CD4-positive, alpha-beta memory T cell (primary cell): ENCODE results near the gene SERGEF. TPM values are rescaled to one million over a fixed set of nuclear protein-coding genes. Genes with fewer than 3 reads are reported as not detected.

Experiments used
- CTCF ChIA-PET: fragments of 350-600 bp; sonication (Branson Sonifier 250); formaldehyde crosslinking; loops from one replicate; lab custom pipeline; 2021; ENCODE audit warnings: inconsistent platforms; ENCODE audit not compliant: partially characterized antibody; lab: Charles Lee
- POLR2A ChIA-PET: fragments of 350-600 bp; sonication (Branson Sonifier 250); formaldehyde crosslinking; loops from one replicate; lab custom pipeline; 2021; ENCODE audit not compliant: partially characterized antibody; lab: Charles Lee
- DNase-seq, 5 donors: peaks; one replicate each; pipeline versions ENCODE4 v3.0.0 to v3.0.0-alpha.2; 2020 to 2022; ENCODE audit warnings: mixed read lengths in 1 of 5
- H3K27ac ChIP-seq: one replicate; pipeline ENCODE4 v1.7.0; 2013; ENCODE audit warnings: low read depth, low read length
- H3K27me3 ChIP-seq: 2 replicates; pipeline ENCODE4 v1.7.0; 2013; ENCODE audit warnings: mild to moderate bottlenecking, low read length, moderate library complexity; ENCODE audit not compliant: insufficient read depth
- H3K36me3 ChIP-seq: 2 replicates; pipeline ENCODE4 v1.7.0; 2013; ENCODE audit warnings: mild to moderate bottlenecking, low read length, moderate library complexity; ENCODE audit not compliant: insufficient read depth
- H3K4me1 ChIP-seq: 2 replicates; pipeline ENCODE4 v1.7.0; 2013; ENCODE audit warnings: mild to moderate bottlenecking, low read length, moderate library complexity; ENCODE audit not compliant: insufficient read depth
- H3K4me3 ChIP-seq, 2 donors: one replicate each; pipeline ENCODE4 v1.7.0; 2013; ENCODE audit warnings: low read length in 2 of 2, mild to moderate bottlenecking in 1 of 2
- H3K9me3 ChIP-seq, 2 donors: one replicate each; pipeline ENCODE4 v1.7.0; 2013; ENCODE audit warnings: low read length in 2 of 2, control low read depth in 1 of 2; ENCODE audit not compliant: control insufficient read depth in 1 of 2
- H3K27ac Mint-ChIP-seq, 7 donors: one replicate each; pipeline ENCODE4 v1.8.0; 2020 to 2021; ENCODE audit warnings: mixed read lengths in 7 of 7, mild to moderate bottlenecking in 6 of 7, inconsistent platforms in 3 of 7, moderate library complexity in 3 of 7
- H3K27me3 Mint-ChIP-seq, 2 donors: one replicate each; pipeline ENCODE4 v1.8.0; 2020 to 2021; ENCODE audit warnings: mixed read lengths in 2 of 2
- H3K36me3 Mint-ChIP-seq, 2 donors: one replicate each; pipeline ENCODE4 v1.8.0; 2020 to 2021; ENCODE audit warnings: mixed read lengths in 2 of 2, inconsistent platforms in 1 of 2, mild to moderate bottlenecking in 1 of 2
- H3K4me1 Mint-ChIP-seq, 4 donors: one replicate each; pipeline ENCODE4 v1.8.0; 2020 to 2021; ENCODE audit warnings: mixed read lengths in 4 of 4, mild to moderate bottlenecking in 1 of 4
- H3K4me3 Mint-ChIP-seq, 8 donors: one replicate each; pipeline ENCODE4 v1.8.0; 2020 to 2021; ENCODE audit warnings: mixed read lengths in 8 of 8, mild to moderate bottlenecking in 7 of 8, moderate library complexity in 6 of 8, inconsistent platforms in 3 of 8
- H3K9me3 Mint-ChIP-seq, 8 donors: one replicate each; pipeline ENCODE4 v1.8.0; 2020 to 2021; ENCODE audit warnings: mixed read lengths in 8 of 8, mild to moderate bottlenecking in 5 of 8, inconsistent platforms in 3 of 8, moderate library complexity in 1 of 8
- intact Hi-C: fragments of 100-400 bp; cut with micrococcal nuclease; formaldehyde crosslinking; loops from one replicate; pipeline ENCODE4 v1.15.1; 2023
- polyA plus RNA-seq, 2 donors: library from polyadenylated mRNA; unstranded; fragments of 300-500 nt; fragmentation: Illumina TruSeq; gene quantifications; one replicate each; pipeline ENCODE4 v1.2.3, GENCODE V29; 2021
- total RNA-seq, 2 experiments: library from RNA; stranded (reverse); gene quantifications; one replicate each; pipeline ENCODE4 v1.2.3, GENCODE V29; 2021

SERGEF gene
- total and polyA plus RNA-seq, 4 experiments from 2014 or later = 46.2 to 82.7 (median 63.7) TPM

DNA sequence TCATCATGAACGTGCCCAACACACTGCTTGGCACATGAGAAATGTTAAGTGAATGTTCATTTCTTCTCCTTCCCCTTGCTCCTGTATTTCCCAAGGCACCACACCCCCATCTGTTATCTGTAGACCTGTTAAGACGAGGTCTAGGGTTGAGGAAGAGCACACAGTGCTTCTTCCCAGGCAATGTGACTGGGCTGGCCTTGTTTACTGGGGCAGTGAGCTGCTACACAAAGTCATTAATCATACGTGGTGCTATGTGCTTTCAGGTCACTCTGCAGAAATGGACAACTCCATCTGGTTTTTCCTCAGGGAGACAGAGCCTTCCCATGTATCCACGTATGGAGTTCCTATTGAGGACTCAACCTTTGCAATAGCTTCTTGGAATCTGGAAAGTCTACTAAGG lies 159.6 kb downstream of the SERGEF start:
- H3K36me3 ChIP-seq = no peaks in the 10 kb centered on the region
- no peak for DNase-seq
- Mint-ChIP-seq H3K36me3 (peaks cover 18 to 56% of the 10 kb centered on the region in 2 donors), H3K9me3 (no peaks in the 10 kb centered on the region), H3K27ac (no peak overlapping the region), H3K4me3 (no peak overlapping the region), H3K4me1 (peaks cover 0 to 19% (median 10%) of the 10 kb centered on the region in 4 donors), H3K27me3 (no peaks in the 10 kb centered on the region)
- no peak overlapping the region for H3K27ac ChIP-seq
- POLR2A ChIA-PET = no interaction called here
- H3K4me1 ChIP-seq = no peaks in the 10 kb centered on the region
- no peak overlapping the region for H3K4me3 ChIP-seq
- no peaks in the 10 kb centered on the region for H3K9me3 ChIP-seq
- H3K27me3 ChIP-seq = no peaks in the 10 kb centered on the region
- CTCF ChIA-PET = interaction anchor here (2.1 kb wide), 1 partner anchor 11 kb away, joined by 6 read pairs; no protein-coding TSS in a partner anchor
- intact Hi-C loops = no loop called here

DNA sequence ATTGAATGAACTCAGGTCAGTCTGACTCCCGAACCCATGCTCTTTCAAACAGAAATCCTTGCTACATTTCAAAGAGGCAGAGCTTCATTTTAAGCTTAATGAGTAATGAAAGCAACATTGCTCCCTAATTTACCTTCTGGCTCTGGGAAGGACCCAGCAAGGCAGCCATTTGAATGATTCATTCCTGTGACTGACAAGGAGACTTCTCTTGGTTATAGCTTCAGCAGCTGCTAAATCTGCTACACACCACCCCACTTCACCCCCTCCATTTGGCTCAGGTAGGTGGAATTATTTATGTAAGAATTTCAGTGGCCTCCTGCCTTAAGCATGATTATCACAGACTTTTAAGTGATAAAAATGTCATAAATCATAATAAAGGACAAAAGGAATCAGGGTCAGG lies 160.6 kb downstream of the SERGEF start:
- DNase-seq = no peak
- intact Hi-C loops = no loop called here
- CTCF ChIA-PET = interaction anchor here (0.7 kb wide), 1 partner anchor 12 kb away, joined by 3 read pairs; no protein-coding TSS in a partner anchor
- Mint-ChIP-seq H3K27me3 (no peaks in the 10 kb centered on the region), H3K4me3 (no peak overlapping the region), H3K27ac (no peak overlapping the region), H3K36me3 (peaks cover 17 to 50% of the 10 kb centered on the region in 2 donors), H3K4me1 (peaks cover 0 to 10% (median 6%) of the 10 kb centered on the region in 4 donors), H3K9me3 (no peaks in the 10 kb centered on the region)
- Histone ChIP-seq H3K9me3 (no peaks in the 10 kb centered on the region), H3K27ac (no peak overlapping the region), H3K4me1 (no peaks in the 10 kb centered on the region), H3K4me3 (no peak overlapping the region), H3K27me3 (no peaks in the 10 kb centered on the region), H3K36me3 (no peaks in the 10 kb centered on the region)
- POLR2A ChIA-PET = no interaction called here

DNA sequence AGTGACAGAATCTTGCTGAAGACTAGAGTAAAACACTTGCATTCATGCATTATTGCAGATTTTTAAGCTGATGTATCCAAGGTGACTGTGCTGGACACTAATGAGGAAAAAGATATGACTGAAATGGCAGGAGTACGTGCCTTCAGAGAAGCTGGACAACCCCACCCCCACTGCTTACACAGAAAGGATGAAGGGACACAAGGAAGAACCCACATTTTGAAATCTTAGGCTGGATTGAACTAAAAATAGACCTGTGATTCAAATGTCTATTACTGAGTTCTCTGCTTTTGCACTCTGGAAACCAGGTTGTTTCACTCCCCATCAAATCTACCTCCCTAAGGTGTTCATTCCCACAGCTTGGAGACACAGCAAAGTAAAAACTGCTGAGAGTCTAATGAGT lies 161.2 kb downstream of the SERGEF start:
- Histone ChIP-seq H3K36me3 (no peaks in the 10 kb centered on the region), H3K4me3 (no peak overlapping the region), H3K4me1 (no peaks in the 10 kb centered on the region), H3K27me3 (no peaks in the 10 kb centered on the region), H3K27ac (no peak overlapping the region), H3K9me3 (no peaks in the 10 kb centered on the region)
- no peak for DNase-seq
- peaks cover 20 to 50% of the 10 kb centered on the region in 2 donors for H3K36me3 Mint-ChIP-seq
- no peaks in the 10 kb centered on the region for H3K9me3 Mint-ChIP-seq
- no peak overlapping the region for H3K27ac Mint-ChIP-seq
- H3K27me3 Mint-ChIP-seq = no peaks in the 10 kb centered on the region
- intact Hi-C loops = no loop called here
- ChIA-PET CTCF (interaction anchor here (0.7 kb wide), 1 partner anchor 12 kb away, joined by 3 read pairs; no protein-coding TSS in a partner anchor), POLR2A (no interaction called here)
- peaks cover 0 to 8% (median 6%) of the 10 kb centered on the region in 4 donors for H3K4me1 Mint-ChIP-seq
- no peak overlapping the region for H3K4me3 Mint-ChIP-seq

DNA sequence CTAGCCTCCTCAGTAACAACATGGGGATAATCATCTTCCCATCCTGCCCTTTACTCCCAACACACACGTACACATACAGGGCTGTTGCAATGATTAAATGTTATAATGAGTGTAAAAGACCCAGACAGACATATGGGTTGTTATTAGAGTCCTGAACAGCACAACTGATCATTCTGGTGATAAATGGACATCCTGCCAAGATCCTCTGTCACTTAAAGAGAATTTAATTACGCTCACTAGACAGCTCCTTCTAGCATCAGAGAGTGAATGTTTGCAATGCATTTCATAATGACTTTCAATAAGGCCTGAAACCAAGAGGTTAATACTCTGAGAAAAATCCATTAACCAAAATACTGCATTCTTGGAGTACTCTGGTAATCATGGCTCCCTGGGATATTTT lies 162.5 kb downstream of the SERGEF start:
- H3K27ac Mint-ChIP-seq = no peak overlapping the region
- intact Hi-C loops = no loop called here
- H3K27me3 ChIP-seq = no peaks in the 10 kb centered on the region
- POLR2A ChIA-PET = no interaction called here
- H3K4me1 ChIP-seq = no peaks in the 10 kb centered on the region
- H3K36me3 ChIP-seq = no peaks in the 10 kb centered on the region
- no peaks in the 10 kb centered on the region for H3K9me3 ChIP-seq
- no peak overlapping the region for H3K27ac ChIP-seq
- CTCF ChIA-PET = no interaction called here
- no peaks in the 10 kb centered on the region for H3K27me3 Mint-ChIP-seq
- no peak overlapping the region for H3K4me3 Mint-ChIP-seq
- H3K4me3 ChIP-seq = no peak overlapping the region
- H3K36me3 Mint-ChIP-seq = peaks cover 29 to 52% of the 10 kb centered on the region in 2 donors
- peaks cover 0 to 4% (median 0%) of the 10 kb centered on the region in 4 donors for H3K4me1 Mint-ChIP-seq
- no peaks in the 10 kb centered on the region for H3K9me3 Mint-ChIP-seq
- no peak for DNase-seq

DNA sequence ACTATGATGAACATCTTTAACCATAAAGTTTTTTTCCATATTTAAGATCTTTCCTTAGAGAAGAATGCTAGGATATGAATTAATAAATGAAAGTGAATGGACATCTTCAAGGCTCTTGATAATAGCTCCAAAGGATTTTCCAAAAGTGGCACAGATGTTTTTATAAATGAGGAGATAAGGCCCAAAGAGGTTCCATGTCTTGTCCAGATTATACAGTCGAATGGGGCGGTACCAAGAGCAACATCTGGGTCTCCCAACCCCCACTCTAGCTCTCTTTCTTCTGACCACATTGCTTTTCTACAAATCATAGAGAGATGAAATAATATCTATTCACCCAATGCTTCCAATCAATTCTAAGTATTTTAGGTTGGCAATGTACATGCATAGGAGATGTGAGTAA lies 164.1 kb downstream of the SERGEF start:
- intact Hi-C loops = no loop called here
- Mint-ChIP-seq H3K36me3 (peaks cover 30 to 52% of the 10 kb centered on the region in 2 donors), H3K27ac (no peak overlapping the region), H3K9me3 (no peaks in the 10 kb centered on the region), H3K4me3 (no peak overlapping the region), H3K27me3 (no peaks in the 10 kb centered on the region), H3K4me1 (no peaks in the 10 kb centered on the region)
- DNase-seq = no peak
- H3K27me3 ChIP-seq = no peaks in the 10 kb centered on the region
- H3K9me3 ChIP-seq = no peaks in the 10 kb centered on the region
- H3K4me1 ChIP-seq = no peaks in the 10 kb centered on the region
- no peak overlapping the region for H3K4me3 ChIP-seq
- H3K36me3 ChIP-seq = no peaks in the 10 kb centered on the region
- CTCF ChIA-PET = interaction anchor here (3.2 kb wide), 1 partner anchor 16 kb away, joined by 17 read pairs; no protein-coding TSS in a partner anchor
- POLR2A ChIA-PET = no interaction called here
- no peak overlapping the region for H3K27ac ChIP-seq

DNA sequence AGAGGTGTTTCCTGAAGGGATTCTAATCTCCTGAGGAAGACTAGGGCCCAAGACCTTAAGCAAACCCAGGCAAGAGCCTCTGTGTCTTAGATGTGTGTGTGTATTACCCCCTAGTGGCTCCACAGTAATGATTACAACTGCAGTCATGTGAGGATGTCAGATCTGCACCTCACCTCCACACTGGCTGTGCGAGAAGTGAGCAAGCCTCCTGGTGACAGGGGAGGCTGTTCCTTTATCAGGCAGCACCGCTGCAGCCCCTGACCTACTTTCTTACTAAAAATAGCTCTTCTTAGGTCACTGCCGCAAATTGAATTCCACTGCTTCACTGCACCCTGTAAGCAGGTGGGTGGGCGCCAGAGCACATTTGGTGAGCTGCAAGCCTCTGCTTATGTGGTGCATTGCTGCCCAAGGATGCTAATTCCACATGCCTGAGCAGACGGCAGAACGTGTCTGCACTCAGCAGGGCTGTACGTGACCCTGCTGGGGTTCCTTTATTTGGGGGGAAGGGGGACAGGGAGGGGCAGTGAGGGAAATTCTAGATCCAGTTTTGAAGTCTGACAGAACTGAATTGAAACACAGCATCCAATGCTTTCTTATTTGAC lies 165.9 kb downstream of the SERGEF start:
- Mint-ChIP-seq H3K27ac (peak overlapping the region in 2 of 7 donors; percentile 13 to 26), H3K4me1 (no peaks in the 10 kb centered on the region), H3K4me3 (no peak overlapping the region), H3K27me3 (no peaks in the 10 kb centered on the region), H3K36me3 (peaks cover 39 to 61% of the 10 kb centered on the region in 2 donors), H3K9me3 (no peaks in the 10 kb centered on the region)
- no peak overlapping the region for H3K27ac ChIP-seq
- intact Hi-C loops = no loop called here
- no peak for DNase-seq
- H3K36me3 ChIP-seq = no peaks in the 10 kb centered on the region
- no peak overlapping the region for H3K4me3 ChIP-seq
- CTCF ChIA-PET = interaction anchor here (3.2 kb wide), 1 partner anchor 18 kb away, joined by 17 read pairs; no protein-coding TSS in a partner anchor
- no peaks in the 10 kb centered on the region for H3K27me3 ChIP-seq
- POLR2A ChIA-PET = no interaction called here
- no peaks in the 10 kb centered on the region for H3K4me1 ChIP-seq
- no peaks in the 10 kb centered on the region for H3K9me3 ChIP-seq

DNA sequence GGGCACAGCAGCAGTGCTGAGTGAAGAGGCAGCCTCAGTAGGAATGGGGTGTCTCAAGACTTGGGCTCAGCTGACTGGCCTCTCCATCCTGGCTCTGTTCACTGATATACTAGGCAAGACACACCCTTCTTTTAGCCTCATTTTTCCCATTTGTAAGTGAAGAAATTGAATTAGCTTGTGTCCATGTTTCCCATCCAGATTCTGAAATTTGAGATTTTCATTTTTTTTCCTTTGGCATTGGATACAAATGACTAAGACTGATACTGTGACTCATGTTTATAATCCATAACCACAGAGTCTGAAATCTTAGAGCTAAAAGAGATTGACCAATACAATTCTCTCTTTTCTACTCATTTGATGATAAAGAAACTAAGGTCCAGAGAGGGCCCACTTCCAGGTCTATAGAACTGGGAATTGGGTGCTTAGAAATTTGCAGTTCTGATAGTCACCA lies 167.4 kb downstream of the SERGEF start:
- H3K4me3 Mint-ChIP-seq = no peak overlapping the region
- H3K4me1 Mint-ChIP-seq = no peaks in the 10 kb centered on the region
- ChIA-PET POLR2A (no interaction called here), CTCF (no interaction called here)
- no peaks in the 10 kb centered on the region for H3K9me3 ChIP-seq
- no peak overlapping the region for H3K27ac Mint-ChIP-seq
- intact Hi-C loops = no loop called here
- no peaks in the 10 kb centered on the region for H3K27me3 Mint-ChIP-seq
- no peaks in the 10 kb centered on the region for H3K4me1 ChIP-seq
- H3K9me3 Mint-ChIP-seq = no peaks in the 10 kb centered on the region
- no peak for DNase-seq
- H3K27ac ChIP-seq = no peak overlapping the region
- H3K27me3 ChIP-seq = no peaks in the 10 kb centered on the region
- no peak overlapping the region for H3K4me3 ChIP-seq
- no peaks in the 10 kb centered on the region for H3K36me3 ChIP-seq
- H3K36me3 Mint-ChIP-seq = peaks cover 40 to 53% of the 10 kb centered on the region in 2 donors
